ENCODE results near the gene SCCPDH. TPM values are rescaled to one million over a fixed set of nuclear protein-coding genes. Genes with fewer than 3 reads are reported as not detected.

SCCPDH gene
- total and polyA plus RNA-seq, 2 of the 13 experiments (the other 11 are each of a cell fraction or from before 2014, with no cell fraction given), result 36.7 to 62.3 TPM

DNA sequence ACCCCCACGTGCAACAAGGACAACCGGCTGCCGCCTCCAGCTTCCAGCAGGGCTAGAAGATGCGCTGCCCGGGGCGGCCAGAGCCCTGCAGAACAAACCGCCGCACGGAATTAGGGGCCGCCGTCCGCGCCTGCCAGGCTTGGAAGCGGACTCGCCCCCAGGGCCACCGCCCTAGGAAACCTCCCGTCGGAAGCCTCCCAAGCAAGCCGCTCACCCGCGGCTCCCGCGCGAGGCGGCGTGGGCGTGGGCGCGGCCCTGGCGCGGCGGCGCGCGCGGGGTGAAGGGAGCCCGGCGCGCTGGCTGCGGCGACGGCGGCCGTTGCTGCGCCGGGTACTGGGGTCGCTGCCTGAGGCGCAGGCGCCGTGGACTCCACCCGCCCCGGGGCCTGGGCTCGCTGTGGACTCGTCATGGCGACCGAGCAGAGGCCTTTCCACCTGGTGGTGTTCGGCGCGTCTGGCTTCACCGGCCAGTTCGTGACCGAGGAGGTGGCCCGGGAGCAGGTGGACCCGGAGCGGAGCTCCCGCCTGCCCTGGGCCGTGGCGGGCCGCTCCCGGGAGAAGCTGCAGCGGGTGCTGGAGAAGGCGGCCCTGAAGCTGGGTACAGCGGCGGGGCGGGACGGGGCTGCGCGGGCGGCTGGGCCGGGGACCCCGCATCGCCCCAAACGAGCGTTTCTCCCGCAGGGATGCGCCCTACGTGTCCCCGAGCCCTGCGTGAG, at the start of gene SCCPDH (continued):
- TF ChIP-seq MAFK (conservative IDR thresholded peaks at IDR 0.05 in 1 of 2, IDR thresholded peaks at IDR 0.05 in 1 of 2; ENCODE audit: low read length in 2 of 2) (no peak), THYN1 (CRISPR knock-in tag; IDR thresholded peaks at IDR 0.05; ENCODE audit: borderline replicate concordance, low read depth) (no peak), ATF7 (IDR thresholded peaks at IDR 0.05) (no peak), ATF7 (CRISPR knock-in tag; IDR thresholded peaks at IDR 0.05) (no peak), RFX1 (IDR thresholded peaks at IDR 0.05) (no peak), ZNF547 (CRISPR knock-in tag; IDR thresholded peaks at IDR 0.05) (peak; percentile 84; the same call in 1 of the 2 replicates), ZNF761 (CRISPR knock-in tag; conservative IDR thresholded peaks at IDR 0.05) (peak; percentile 61; the same call in 1 of the 2 replicates), SRSF1 (optimal IDR thresholded peaks at IDR 0.05; ENCODE audit: low read depth, low read length) (no peak), SMAD3 (CRISPR knock-in tag; IDR thresholded peaks at IDR 0.05) (no peak; the same call in 1 of the 2 replicates), DMAP1 (CRISPR knock-in tag; IDR thresholded peaks at IDR 0.05) (peak; percentile 34; the same call in 1 of the 2 replicates), ZNF775 (CRISPR knock-in tag; IDR thresholded peaks at IDR 0.05; ENCODE audit: borderline replicate concordance) (no peak), KLF9 (CRISPR knock-in tag; IDR thresholded peaks at IDR 0.05; ENCODE audit: low read depth) (no peak), ZNF496 (CRISPR knock-in tag; IDR thresholded peaks at IDR 0.05; ENCODE audit: insufficient replicate concordance) (no peak), BCL6 (CRISPR knock-in tag; IDR thresholded peaks at IDR 0.05) (no peak)
- TF ChIP-seq, protein P1, sequence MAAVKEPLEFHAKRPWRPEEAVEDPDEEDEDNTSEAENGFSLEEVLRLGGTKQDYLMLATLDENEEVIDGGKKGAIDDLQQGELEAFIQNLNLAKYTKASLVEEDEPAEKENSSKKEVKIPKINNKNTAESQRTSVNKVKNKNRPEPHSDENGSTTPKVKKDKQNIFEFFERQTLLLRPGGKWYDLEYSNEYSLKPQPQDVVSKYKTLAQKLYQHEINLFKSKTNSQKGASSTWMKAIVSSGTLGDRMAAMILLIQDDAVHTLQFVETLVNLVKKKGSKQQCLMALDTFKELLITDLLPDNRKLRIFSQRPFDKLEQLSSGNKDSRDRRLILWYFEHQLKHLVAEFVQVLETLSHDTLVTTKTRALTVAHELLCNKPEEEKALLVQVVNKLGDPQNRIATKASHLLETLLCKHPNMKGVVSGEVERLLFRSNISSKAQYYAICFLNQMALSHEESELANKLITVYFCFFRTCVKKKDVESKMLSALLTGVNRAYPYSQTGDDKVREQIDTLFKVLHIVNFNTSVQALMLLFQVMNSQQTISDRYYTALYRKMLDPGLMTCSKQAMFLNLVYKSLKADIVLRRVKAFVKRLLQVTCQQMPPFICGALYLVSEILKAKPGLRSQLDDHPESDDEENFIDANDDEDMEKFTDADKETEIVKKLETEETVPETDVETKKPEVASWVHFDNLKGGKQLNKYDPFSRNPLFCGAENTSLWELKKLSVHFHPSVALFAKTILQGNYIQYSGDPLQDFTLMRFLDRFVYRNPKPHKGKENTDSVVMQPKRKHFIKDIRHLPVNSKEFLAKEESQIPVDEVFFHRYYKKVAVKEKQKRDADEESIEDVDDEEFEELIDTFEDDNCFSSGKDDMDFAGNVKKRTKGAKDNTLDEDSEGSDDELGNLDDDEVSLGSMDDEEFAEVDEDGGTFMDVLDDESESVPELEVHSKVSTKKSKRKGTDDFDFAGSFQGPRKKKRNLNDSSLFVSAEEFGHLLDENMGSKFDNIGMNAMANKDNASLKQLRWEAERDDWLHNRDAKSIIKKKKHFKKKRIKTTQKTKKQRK (IDR thresholded peaks at IDR 0.05; ENCODE audit: low read length), result no peak
- TF ChIP-seq, protein P2, sequence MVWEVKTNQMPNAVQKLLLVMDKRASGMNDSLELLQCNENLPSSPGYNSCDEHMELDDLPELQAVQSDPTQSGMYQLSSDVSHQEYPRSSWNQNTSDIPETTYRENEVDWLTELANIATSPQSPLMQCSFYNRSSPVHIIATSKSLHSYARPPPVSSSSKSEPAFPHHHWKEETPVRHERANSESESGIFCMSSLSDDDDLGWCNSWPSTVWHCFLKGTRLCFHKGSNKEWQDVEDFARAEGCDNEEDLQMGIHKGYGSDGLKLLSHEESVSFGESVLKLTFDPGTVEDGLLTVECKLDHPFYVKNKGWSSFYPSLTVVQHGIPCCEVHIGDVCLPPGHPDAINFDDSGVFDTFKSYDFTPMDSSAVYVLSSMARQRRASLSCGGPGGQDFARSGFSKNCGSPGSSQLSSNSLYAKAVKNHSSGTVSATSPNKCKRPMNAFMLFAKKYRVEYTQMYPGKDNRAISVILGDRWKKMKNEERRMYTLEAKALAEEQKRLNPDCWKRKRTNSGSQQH (CRISPR knock-in tag; IDR thresholded peaks at IDR 0.05; ENCODE audit: low read depth), result no peak; the same call in 1 of the 2 replicates
- TF ChIP-seq, protein P3, sequence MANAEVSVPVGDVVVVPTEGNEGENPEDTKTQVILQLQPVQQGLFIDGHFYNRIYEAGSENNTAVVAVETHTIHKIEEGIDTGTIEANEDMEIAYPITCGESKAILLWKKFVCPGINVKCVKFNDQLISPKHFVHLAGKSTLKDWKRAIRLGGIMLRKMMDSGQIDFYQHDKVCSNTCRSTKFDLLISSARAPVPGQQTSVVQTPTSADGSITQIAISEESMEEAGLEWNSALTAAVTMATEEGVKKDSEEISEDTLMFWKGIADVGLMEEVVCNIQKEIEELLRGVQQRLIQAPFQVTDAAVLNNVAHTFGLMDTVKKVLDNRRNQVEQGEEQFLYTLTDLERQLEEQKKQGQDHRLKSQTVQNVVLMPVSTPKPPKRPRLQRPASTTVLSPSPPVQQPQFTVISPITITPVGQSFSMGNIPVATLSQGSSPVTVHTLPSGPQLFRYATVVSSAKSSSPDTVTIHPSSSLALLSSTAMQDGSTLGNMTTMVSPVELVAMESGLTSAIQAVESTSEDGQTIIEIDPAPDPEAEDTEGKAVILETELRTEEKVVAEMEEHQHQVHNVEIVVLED (CRISPR knock-in tag; IDR thresholded peaks at IDR 0.05; ENCODE audit: borderline replicate concordance), result peak; percentile 32; the same call in 1 of the 2 replicates

All from HepG2 (cell line).